HG03521 (cell line): ENCODE measurements around the gene SERTAD2.

ENCODE experiments used
- ATAC-seq: cut with Tn5 transposase; IDR thresholded peaks from one replicate; pipeline ENCODE4 v1.9.1; 2021; ENCODE audit warnings: mild to moderate bottlenecking, moderate library complexity; ENCODE audit not compliant: unreplicated experiment

Gene SERTAD2

DNA sequence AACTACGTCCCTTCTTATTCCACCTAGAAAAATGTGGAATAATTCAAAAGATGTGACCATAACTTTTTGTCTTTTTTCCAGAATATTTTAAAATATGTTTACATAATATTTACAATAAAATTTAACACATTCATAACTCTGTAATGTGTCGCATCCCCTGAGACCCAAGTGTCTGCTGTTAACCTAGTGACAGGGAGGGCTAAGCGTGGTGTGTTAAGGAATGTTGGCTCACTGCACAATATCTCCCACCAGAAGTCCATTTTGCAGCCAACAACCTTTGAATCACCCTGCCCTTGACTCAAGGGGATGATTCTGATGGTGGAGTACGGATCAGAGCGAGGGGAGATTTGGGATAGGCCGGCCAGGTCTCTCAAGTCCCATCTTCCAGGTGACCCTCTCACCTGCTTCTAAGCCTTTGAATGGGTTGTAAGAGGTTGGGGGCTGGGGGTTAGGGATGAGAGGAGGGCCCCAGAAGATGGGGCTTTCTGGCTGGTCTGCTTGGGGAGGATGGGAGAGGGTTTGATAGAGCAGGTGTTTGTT lies 43.3 kb downstream of the SERTAD2 start:
- no peak for ATAC-seq

DNA sequence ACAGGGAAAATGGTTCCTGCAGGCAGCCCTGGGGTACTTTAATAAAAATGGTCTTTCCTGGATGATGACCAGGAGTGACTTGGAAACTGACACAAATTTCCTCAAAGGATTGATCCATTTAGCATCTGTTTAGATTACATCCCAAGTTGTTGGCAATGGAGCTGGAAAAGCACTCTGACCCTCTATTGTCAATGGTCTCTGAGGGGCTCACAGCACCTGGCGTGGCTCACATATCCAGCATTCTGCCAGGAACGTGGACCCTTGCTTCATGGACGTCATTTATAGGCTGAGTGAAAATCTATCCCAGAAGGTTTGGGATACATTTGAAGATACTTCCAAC lies 43.8 kb downstream of the SERTAD2 start:
- no peak for ATAC-seq

DNA sequence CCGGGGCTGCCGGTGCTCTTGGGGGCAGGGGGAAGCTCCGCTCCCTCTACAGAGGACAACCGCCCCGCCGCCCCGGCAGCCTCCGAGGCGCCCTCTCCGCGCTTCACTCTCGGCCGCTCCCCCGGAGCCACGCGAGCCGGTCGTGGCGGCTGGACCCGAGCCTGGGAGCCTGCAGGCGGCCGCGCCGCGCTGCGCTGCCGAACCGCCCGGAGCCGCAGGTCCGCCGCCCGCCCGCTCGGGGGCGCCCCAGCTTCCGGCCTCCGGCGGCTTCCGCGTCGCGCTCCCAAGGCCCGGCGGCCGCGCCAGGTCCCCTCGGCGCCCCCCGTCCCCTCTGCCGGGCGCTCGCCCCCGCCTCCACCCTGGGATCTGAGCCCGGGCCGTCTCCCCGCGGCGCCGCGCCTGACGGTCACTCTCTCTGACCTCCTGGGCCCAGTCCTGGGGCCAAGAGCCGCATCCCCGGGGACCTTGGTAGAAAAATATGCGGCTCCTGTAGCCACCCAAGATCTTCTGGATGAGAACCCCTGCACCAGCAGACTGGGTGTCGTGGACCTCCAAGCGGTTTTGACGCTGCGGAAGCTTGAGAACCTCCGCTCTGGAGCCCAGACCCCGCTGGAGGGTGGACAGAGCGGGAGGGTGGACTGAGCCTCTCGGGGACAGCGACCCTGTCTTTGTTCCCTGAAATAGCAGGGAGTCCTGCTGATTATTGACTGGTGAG lies 44.3 kb downstream of the SERTAD2 start:
- ATAC-seq: peak; percentile 42

DNA sequence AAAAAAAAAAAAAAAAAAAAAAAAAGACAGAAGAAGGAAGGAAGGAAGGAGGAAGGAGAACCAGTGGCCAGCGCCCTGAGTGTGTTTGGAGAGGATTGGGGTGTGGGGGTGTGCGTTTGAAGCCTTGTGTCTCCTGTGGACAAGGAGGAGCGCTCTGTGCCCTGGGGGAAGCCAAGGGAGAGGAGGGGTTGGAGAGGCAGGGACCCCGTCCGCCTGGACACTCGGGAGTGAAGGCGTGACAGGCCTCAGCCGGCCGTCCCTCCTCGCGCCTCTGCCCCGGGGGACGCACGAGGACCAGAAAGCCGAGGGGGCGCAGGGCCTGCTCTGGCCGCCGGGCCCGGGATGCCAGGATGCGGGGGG lies 44.9 kb downstream of the SERTAD2 start:
- no peak for ATAC-seq

DNA sequence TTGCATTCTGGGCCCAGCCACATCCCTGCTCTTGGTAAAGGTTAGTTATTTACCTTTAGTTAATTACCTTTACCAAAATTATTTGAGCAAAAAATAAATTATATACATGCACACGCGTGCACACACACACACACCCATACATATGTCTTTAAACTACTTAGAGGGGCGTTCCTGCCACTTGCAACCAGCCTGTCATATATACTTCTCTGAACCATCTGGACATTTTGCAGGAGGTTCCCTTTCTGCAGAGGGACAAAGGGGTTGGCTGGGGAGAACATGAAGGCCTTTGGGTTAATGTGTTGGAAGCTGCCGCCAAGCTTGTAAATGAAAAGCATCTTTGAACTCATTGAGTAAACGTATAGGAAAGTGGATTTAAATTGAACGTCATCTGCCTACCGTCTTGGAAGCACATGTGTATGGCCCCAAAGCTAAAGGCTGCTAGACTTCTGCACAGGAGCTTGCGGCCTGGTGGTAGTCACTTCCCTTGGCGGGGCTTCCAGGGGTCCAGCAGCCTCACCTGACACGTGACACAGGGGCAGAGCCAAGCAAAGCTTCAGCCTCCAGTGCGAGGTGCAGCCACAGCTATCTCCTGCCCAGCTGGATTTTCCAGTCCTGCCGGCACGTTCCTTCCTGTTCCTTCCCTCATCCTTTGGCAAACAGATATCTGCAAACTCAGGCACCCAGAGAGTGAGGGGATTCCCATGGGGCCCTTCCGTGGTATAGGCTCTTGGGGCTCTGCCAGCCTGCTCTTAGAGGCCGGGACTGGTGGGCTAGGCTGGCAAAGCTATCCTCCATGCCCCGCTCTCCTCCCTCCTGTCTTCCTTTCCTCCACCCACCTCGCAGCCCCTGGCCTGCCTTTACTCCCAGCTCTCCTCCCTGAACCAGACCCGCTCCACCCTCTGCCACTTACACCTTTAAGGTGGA lies 46.1 kb downstream of the SERTAD2 start:
- no peak for ATAC-seq

DNA sequence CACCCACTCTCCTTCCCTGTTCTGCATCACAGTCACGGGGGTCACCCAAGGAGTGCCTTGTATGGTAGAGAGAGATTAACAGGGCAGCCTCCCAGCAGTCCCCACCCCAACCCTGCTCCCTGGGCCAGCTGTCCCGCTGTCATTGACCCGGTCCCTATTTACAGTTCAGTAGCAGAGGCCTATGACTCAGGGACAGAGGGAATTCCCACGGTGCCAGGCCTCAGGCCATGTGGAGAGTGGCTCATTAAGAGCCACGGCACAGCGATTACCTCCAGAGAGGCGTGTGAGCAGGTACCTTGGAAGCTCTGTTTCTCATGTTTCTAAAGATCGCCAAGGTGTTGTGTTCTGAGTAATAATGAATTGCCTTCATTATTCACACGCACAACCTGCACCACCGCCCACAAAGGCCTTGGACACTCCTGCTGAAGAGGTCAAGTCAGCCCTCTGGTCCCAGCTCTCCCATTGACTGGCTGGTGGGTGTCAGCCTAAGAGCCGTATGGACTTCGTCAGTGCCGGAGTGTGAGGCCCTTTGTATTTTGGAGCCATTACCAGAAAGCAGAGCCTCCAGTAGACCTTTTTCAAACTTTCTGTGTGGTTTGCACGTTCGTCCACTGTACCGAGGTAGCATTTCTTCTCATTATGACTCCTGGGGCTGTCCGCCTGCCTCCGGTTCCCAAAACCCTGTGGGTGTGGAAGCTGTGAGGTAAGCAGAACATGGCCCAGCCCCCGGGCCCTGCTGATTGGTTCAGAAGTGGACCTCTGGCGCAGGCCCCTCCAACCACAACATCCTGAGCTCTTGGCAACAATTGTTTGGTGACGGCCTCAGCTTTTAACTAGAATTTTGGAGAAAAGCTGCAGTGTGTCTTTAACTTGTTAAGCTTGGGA lies 47.0 kb downstream of the SERTAD2 start:
- ATAC-seq: peak; percentile 88

DNA sequence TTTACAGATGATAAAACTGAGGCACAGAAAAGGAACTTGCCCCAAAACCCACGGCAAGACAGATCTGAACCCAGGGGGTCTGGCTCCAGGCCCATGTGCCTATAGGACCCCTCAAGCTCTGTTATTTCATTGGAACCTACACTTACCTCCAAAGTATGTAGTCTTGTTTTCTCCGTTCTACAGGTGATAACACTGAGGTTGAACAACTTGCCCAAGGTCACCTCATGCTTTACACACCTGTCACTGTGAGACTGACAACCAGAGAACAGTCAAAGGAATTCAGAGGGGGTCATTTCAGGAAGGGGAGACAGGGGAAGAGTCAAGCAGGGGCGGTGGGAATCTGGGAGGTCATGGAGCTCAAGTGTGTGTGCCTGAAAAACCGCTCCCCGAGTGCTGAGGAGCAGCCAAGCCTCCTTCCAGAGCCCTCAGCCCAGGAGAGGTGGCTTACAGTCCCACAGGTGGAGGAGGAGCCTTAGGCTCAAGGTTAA lies 47.7 kb downstream of the SERTAD2 start:
- ATAC-seq: no peak

DNA sequence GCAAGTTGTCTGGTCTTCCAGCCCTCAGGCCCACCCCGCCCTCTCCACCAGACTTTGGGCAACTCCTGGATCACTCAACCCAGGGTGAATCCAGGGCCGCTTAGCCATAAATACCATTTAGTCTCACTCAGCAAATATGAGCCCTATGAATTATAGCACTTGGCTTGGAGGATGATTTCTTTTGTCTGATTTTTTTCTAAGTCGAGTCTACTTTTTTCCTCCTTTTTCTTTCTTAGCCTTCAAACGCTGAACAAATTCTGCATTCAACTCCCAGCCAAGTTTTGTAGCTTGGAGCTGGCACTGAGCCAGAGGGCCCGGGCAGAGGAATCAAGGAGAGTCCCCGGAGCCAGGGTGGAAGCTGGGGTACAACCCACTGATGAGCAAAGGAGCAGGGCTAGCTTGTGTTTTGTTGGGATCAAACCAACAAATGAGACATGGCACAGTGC lies 48.7 kb downstream of the SERTAD2 start:
- no peak for ATAC-seq

DNA sequence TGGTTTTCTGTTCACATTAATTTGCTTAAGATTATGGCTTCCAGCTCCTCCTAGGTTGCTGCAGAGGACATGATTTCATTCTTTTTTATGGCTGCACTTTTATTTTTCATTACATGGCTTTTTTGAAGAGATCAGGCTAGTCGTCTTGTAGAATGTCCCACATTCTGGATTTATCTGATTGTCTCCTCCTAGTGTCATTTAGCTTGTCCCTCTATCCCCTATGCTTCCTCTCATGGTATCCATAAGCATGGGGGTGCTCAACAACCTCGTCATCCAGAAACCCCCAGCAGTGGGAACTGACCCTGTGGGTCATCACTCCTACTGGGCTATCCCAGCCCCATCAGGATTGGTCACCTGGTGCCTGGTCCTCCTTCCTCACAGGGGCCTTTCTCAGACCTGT lies 49.6 kb downstream of the SERTAD2 start:
- ATAC-seq: no peak

DNA sequence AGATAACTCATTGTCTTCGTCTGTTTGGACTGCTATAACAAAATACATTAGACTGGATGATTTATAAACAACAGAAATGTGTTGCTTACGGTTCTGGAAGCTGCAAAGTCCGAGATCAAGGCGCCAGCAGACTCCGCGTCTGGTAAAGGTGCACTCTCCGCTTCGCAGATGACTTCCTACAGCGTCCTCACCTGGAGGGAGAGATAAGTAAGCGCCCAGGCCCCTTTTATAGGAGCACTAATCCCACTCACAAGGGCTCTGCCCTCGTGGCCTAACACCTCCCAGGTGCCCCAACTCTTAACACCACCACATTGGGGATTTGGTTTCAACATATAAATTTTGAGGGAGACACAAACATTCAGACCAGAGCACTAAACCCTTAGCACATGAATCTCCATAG lies 51.3 kb downstream of the SERTAD2 start:
- no peak for ATAC-seq

DNA sequence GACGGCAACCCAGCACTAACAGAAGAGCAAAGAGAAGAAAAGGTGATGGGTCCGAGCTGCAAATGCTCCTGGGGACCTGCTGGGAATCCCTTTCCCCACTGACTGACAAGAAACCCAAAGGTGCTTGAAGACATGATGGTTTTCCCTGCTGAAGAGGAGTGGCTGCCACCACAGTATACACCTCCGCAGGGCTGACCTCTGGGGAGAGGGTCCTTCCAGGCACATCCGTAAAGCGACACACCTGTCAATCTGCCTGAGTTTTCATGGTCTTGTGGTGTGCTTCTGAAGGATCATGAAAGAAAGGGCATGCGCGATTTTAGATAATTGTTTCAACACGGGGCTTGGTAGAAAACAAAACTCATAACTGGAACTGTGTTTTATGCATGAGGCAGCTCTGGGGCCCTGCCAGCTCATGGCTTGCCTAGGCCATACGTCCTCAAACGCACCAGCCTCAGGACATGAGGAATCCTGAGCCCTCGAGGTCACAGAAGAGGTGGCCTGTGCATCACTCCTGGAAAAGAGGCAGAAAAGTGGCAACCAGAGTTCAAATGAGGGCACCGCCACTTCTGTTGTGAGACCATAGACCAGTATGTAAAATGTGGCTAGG lies 51.8 kb downstream of the SERTAD2 start:
- ATAC-seq: no peak

DNA sequence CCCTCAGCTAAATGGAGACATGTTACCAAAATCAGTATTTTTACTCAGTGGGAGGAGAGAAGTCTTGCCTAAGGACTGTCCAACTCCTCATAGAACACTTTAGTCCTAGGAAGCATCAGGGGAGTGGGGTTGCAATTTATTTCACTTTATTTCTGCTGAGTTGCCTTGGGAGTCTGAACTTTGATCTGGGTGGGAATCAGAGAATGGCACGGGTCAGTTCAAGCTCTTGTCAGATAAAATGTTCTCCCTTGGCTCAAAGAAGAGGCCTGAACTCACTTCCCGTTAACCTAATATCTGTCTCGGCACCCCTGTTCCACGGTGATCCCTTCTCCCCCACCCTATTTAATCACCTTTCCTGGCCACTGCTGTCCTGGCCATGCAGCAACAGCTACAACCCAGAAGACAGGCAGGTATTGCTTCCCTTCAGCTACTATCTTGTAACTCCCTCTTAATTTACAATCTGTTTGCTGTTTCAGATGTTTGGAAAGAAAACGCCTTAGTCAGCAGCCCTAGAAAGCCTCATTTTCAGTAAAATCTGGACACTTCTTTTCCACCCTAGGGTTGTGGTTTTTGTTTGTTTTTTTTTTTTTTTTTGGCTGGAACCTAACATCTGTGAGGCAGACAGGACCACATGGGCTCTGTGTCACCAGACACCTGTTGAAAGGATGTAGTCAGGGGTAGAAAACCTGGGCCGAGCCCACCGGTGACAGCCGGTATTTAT lies 52.5 kb downstream of the SERTAD2 start:
- ATAC-seq: no peak

DNA sequence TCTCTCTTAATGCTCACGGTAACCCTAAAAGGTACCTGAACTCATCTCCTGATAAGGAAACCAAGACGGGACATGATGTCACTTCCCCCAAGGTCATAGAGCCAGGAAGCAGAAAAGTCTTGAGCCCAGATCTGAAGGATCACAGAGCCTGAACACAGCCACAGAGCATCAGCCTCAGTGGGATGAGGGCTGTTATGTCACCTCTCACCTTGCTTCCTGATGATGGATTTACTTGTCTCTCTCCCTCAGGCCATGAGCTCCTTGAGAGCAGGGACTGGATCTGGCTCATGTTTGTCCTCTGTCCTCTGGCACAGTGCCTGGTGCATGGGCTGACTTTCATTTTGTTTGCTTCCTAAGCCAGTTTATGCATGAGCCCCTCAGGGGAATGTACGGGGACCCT lies 54.2 kb downstream of the SERTAD2 start:
- no peak for ATAC-seq

DNA sequence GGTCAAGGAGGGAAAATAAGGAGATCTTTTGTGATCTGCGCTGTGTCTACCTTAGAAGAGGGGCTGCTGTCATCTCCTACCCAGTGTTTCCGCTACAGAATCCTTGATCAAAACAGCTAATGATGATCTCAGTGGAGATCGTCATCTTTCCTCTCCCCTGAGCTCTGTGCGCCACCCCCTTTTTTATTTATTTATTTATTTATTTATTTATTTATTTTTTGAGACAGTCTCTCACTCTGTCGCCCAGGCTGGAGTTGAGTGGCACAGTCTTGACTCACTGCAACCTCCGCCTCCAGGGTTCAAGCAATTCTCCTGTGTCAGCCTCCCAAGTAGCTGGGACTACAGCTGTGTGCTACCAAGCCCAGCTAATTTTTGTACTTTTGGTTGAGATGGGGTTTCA lies 55.5 kb downstream of the SERTAD2 start:
- no peak for ATAC-seq

DNA sequence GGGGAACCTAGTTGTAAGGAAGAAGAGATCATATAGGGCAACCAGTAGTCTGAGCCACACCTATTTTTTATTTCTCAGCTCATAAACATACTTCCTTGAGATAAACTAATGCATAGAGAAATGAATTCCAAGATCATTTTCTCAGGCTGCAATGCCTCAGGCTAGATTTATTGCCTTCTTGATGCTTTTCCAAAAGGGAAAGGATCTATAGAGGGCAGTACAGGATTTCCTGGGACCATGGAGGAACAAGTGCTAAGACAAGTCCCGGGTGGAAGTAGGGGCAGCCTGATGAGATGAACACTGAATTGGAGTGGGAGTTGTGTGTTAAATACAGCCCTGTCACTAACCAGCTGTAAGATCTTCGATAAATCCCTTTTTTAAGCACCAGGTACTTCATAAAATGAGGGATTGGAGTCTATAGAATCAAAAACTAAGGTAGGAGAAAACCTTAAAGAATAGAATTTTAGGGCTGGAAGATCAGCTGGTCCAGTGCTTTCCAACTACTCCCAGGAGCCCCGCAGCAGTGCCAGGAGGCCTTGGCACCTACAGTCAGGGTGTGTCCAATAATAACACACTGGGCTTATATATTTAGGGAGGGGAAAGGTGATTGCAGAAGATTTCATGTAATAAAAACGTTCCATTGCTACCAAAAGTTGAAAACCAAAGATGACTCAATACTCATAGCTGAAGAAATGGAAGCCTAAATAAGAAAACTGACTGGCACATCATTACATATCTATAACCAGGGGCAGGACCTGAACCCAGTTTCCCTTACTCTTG lies 58.1 kb downstream of the SERTAD2 start:
- no peak for ATAC-seq

DNA sequence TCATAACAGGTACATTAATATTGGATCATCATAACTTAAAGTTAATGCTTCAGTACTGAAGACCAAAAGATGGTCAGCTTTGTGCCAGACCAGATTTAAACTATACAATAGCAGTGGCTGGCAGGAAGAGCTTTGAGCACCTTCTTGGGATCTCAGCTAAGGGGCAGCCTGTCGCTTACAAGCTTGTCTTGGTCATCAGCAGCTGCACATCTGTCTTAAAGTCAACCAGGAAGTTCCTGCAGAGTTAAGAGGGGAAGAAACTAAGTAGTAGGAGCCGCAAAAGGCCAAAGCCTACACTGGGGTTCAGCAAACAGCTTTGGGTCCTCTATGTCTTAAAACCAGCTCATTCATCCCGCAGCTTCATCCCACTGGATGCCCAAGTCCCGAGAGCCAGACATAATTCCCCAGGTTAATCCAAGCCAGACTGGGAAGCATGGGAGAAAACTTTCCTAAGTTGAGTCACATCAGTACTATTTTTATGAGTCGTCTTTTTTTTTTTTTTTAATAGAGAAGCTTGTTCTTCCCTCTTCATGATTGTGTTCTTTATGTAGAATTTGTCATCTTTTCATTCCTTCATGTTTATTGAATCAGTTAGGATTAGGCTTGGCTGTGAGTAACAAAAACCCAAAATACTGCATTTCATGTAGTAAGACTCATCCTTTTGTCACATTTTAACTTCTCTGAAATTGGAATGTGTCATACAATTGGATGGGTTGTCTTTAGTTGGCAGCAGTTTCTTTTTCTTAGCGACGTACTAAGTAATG lies 59.3 kb downstream of the SERTAD2 start:
- ATAC-seq: no peak

DNA sequence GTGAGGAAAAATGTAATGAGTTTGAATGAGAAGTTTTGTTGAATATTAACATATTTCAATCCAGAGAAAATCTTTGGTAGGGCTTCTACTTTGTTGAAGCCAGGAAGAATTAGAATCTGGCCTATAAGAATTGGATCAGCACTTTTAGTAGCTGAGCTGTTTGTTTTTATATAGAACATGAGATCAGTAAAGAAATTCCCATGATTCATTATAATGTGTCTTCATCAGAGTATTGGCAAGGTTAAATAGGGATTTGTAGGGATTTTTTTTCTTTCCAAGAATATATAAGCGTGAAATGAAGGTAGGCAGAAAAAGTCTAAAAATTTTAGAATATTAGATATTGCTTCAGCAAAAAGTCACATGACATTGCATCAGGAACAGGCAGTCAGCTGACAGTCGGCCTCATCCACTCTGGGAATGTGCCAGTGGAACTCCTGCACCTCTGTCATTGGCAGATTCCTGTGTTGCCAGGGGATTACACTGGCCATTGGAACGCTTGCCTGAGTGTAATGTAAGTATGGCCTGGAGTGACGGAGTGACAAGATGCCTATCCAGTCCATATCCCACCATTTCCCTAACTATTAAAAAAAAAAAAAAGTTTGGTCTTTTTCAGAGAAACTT lies 60.6 kb downstream of the SERTAD2 start:
- no peak for ATAC-seq

DNA sequence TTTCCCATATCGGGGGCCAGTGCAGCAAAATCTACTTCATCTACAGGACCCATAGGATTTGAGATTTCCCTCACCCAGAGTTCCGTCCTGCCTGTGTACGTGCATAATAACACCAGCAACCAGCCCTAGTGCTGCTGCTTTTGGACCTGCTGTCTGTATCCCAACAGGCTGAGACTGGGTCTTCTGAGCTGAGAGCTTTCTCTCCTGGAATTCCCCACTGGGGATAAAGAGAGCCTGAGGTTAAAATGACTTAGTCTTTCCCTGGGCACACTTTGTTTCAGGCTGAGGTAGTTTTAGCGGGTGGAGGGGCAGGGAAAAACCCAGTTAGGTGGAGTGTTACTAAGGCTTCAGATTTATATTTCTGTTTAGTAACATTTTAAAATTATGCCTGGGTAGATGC lies 62.5 kb downstream of the SERTAD2 start:
- no peak for ATAC-seq
